Measurements from ENCODE around the gene ANXA3.
"Not testable (repeated sequence)": the region's sequence is repeated elsewhere in the genome, so short reads cannot be mapped to it uniquely, and the experiment has no call there.

Gene ANXA3

GRCh38 chr4:78591404-78591803, 39.8 kb downstream of the ANXA3 start:
- peak overlapping the region; percentile 48 for H3K27ac ChIP-seq (ENCODE audit: low read depth, low read length)
- peak overlapping the region in 1 of 5 donors; percentile 24 for H3K9ac ChIP-seq (ENCODE audit: low read length in 5 of 5)
- H3K27me3 ChIP-seq (ENCODE audit: control insufficient read depth in 5 of 5, insufficient read depth in 4 of 5, low read length in 5 of 5), result no peaks in the 10 kb centered on the region
- no peak overlapping the region for H3K4me3 ChIP-seq (ENCODE audit: low read depth in 1 of 5, low read length in 5 of 5)
- H3K9me3 ChIP-seq (ENCODE audit: control insufficient read depth in 5 of 5, low read length in 5 of 5), result no peaks in the 10 kb centered on the region
- peaks cover 0 to 7% (median 0%) of the 10 kb centered on the region in 5 donors for H3K4me1 ChIP-seq (ENCODE audit: control insufficient read depth in 5 of 5, insufficient read depth in 5 of 5, low read length in 5 of 5)
- peaks cover 0 to 7% (median 3%) of the 10 kb centered on the region in 5 donors for H3K36me3 ChIP-seq (ENCODE audit: control insufficient read depth in 5 of 5, insufficient read depth in 5 of 5, low read length in 5 of 5)

- Histone ChIP-seq H3K4me3 (ENCODE audit: low read depth in 1 of 5, low read length in 5 of 5) (no peak overlapping the region), H3K27me3 (ENCODE audit: control insufficient read depth in 5 of 5, insufficient read depth in 4 of 5, low read length in 5 of 5) (no peaks in the 10 kb centered on the region), H3K36me3 (ENCODE audit: control insufficient read depth in 5 of 5, insufficient read depth in 5 of 5, low read length in 5 of 5) (peaks cover 0 to 3% (median 0%) of the 10 kb centered on the region in 5 donors), H3K27ac (ENCODE audit: low read depth, low read length) (no peak overlapping the region), H3K9me3 (ENCODE audit: control insufficient read depth in 5 of 5, low read length in 5 of 5) (no peaks in the 10 kb centered on the region), H3K4me1 (ENCODE audit: control insufficient read depth in 5 of 5, insufficient read depth in 5 of 5, low read length in 5 of 5) (peaks cover 0 to 7% (median 0%) of the 10 kb centered on the region in 5 donors), H3K9ac (ENCODE audit: low read length in 5 of 5) (no peak overlapping the region)
These were observed 40.7 kb downstream of the ANXA3 start for GRCh38 chr4:78592088-78592783.

GRCh38 chr4:78596111-78596742, 44.7 kb downstream of the ANXA3 start:
- Histone ChIP-seq H3K9ac (ENCODE audit: low read length in 5 of 5) (no peak overlapping the region), H3K27ac (ENCODE audit: low read depth, low read length) (no peak overlapping the region), H3K4me1 (ENCODE audit: control insufficient read depth in 5 of 5, insufficient read depth in 5 of 5, low read length in 5 of 5) (peaks cover 0 to 2% (median 0%) of the 10 kb centered on the region in 5 donors), H3K4me3 (ENCODE audit: low read depth in 1 of 5, low read length in 5 of 5) (no peak overlapping the region), H3K36me3 (ENCODE audit: control insufficient read depth in 5 of 5, insufficient read depth in 5 of 5, low read length in 5 of 5) (peaks cover 0 to 3% (median 0%) of the 10 kb centered on the region in 5 donors), H3K9me3 (ENCODE audit: control insufficient read depth in 5 of 5, low read length in 5 of 5) (no peaks in the 10 kb centered on the region), H3K27me3 (ENCODE audit: control insufficient read depth in 5 of 5, insufficient read depth in 4 of 5, low read length in 5 of 5) (no peaks in the 10 kb centered on the region)

- H3K27ac ChIP-seq (ENCODE audit: low read depth, low read length); H3K27me3 ChIP-seq (ENCODE audit: control insufficient read depth in 5 of 5, insufficient read depth in 4 of 5, low read length in 5 of 5); H3K4me1 ChIP-seq (ENCODE audit: control insufficient read depth in 5 of 5, insufficient read depth in 5 of 5, low read length in 5 of 5); H3K9ac ChIP-seq (ENCODE audit: low read length in 5 of 5); H3K4me3 ChIP-seq (ENCODE audit: low read depth in 1 of 5, low read length in 5 of 5); H3K9me3 ChIP-seq (ENCODE audit: control insufficient read depth in 5 of 5, low read length in 5 of 5): not testable (repeated sequence)
- H3K36me3 ChIP-seq (ENCODE audit: control insufficient read depth in 5 of 5, insufficient read depth in 5 of 5, low read length in 5 of 5), result peaks cover 0 to 12% (median 6%) of the 10 kb centered on the region in 5 donors
These were observed 46.9 kb downstream of the ANXA3 start for GRCh38 chr4:78598431-78598830.

GRCh38 chr4:78599147-78599546, 47.6 kb downstream of the ANXA3 start:
- Histone ChIP-seq H3K27me3 (ENCODE audit: control insufficient read depth in 5 of 5, insufficient read depth in 4 of 5, low read length in 5 of 5) (no peaks in the 10 kb centered on the region), H3K36me3 (ENCODE audit: control insufficient read depth in 5 of 5, insufficient read depth in 5 of 5, low read length in 5 of 5) (peaks cover 0 to 17% (median 6%) of the 10 kb centered on the region in 5 donors), H3K4me1 (ENCODE audit: control insufficient read depth in 5 of 5, insufficient read depth in 5 of 5, low read length in 5 of 5) (no peaks in the 10 kb centered on the region), H3K4me3 (ENCODE audit: low read depth in 1 of 5, low read length in 5 of 5) (no peak overlapping the region), H3K27ac (ENCODE audit: low read depth, low read length) (no peak overlapping the region), H3K9me3 (ENCODE audit: control insufficient read depth in 5 of 5, low read length in 5 of 5) (no peaks in the 10 kb centered on the region), H3K9ac (ENCODE audit: low read length in 5 of 5) (no peak overlapping the region)

- Histone ChIP-seq H3K9ac (ENCODE audit: low read length in 5 of 5) (no peak overlapping the region), H3K4me1 (ENCODE audit: control insufficient read depth in 5 of 5, insufficient read depth in 5 of 5, low read length in 5 of 5) (no peaks in the 10 kb centered on the region), H3K27ac (ENCODE audit: low read depth, low read length) (no peak overlapping the region), H3K27me3 (ENCODE audit: control insufficient read depth in 5 of 5, insufficient read depth in 4 of 5, low read length in 5 of 5) (no peaks in the 10 kb centered on the region), H3K36me3 (ENCODE audit: control insufficient read depth in 5 of 5, insufficient read depth in 5 of 5, low read length in 5 of 5) (peaks cover 0 to 20% (median 6%) of the 10 kb centered on the region in 5 donors), H3K4me3 (ENCODE audit: low read depth in 1 of 5, low read length in 5 of 5) (no peak overlapping the region), H3K9me3 (ENCODE audit: control insufficient read depth in 5 of 5, low read length in 5 of 5) (no peaks in the 10 kb centered on the region)
These were observed 48.4 kb downstream of the ANXA3 start for GRCh38 chr4:78599931-78600375.

- Histone ChIP-seq H3K27me3 (ENCODE audit: control insufficient read depth in 5 of 5, insufficient read depth in 4 of 5, low read length in 5 of 5) (peaks cover 0 to 2% (median 0%) of the 10 kb centered on the region in 5 donors), H3K36me3 (ENCODE audit: control insufficient read depth in 5 of 5, insufficient read depth in 5 of 5, low read length in 5 of 5) (peaks cover 0 to 22% (median 6%) of the 10 kb centered on the region in 5 donors), H3K4me1 (ENCODE audit: control insufficient read depth in 5 of 5, insufficient read depth in 5 of 5, low read length in 5 of 5) (no peaks in the 10 kb centered on the region), H3K9me3 (ENCODE audit: control insufficient read depth in 5 of 5, low read length in 5 of 5) (no peaks in the 10 kb centered on the region), H3K4me3 (ENCODE audit: low read depth in 1 of 5, low read length in 5 of 5) (no peak overlapping the region), H3K9ac (ENCODE audit: low read length in 5 of 5) (no peak overlapping the region), H3K27ac (ENCODE audit: low read depth, low read length) (no peak overlapping the region)
These were observed 49.4 kb downstream of the ANXA3 start for GRCh38 chr4:78601013-78601412.

GRCh38 chr4:78602334-78602733, 50.8 kb downstream of the ANXA3 start:
- H3K4me3 ChIP-seq (ENCODE audit: low read depth in 1 of 5, low read length in 5 of 5), result no peak overlapping the region
- no peaks in the 10 kb centered on the region for H3K9me3 ChIP-seq (ENCODE audit: control insufficient read depth in 5 of 5, low read length in 5 of 5)
- H3K27me3 ChIP-seq (ENCODE audit: control insufficient read depth in 5 of 5, insufficient read depth in 4 of 5, low read length in 5 of 5), result peaks cover 0 to 3% (median 0%) of the 10 kb centered on the region in 5 donors
- peaks cover 0 to 30% (median 6%) of the 10 kb centered on the region in 5 donors for H3K36me3 ChIP-seq (ENCODE audit: control insufficient read depth in 5 of 5, insufficient read depth in 5 of 5, low read length in 5 of 5)
- H3K9ac ChIP-seq (ENCODE audit: low read length in 5 of 5), result no peak overlapping the region
- no peak overlapping the region for H3K27ac ChIP-seq (ENCODE audit: low read depth, low read length)
- no peaks in the 10 kb centered on the region for H3K4me1 ChIP-seq (ENCODE audit: control insufficient read depth in 5 of 5, insufficient read depth in 5 of 5, low read length in 5 of 5)

- Histone ChIP-seq H3K9ac (ENCODE audit: low read length in 5 of 5) (no peak overlapping the region), H3K9me3 (ENCODE audit: control insufficient read depth in 5 of 5, low read length in 5 of 5) (no peaks in the 10 kb centered on the region), H3K4me3 (ENCODE audit: low read depth in 1 of 5, low read length in 5 of 5) (no peak overlapping the region), H3K36me3 (ENCODE audit: control insufficient read depth in 5 of 5, insufficient read depth in 5 of 5, low read length in 5 of 5) (peaks cover 0 to 30% (median 6%) of the 10 kb centered on the region in 5 donors), H3K27ac (ENCODE audit: low read depth, low read length) (no peak overlapping the region), H3K27me3 (ENCODE audit: control insufficient read depth in 5 of 5, insufficient read depth in 4 of 5, low read length in 5 of 5) (peaks cover 0 to 3% (median 0%) of the 10 kb centered on the region in 5 donors), H3K4me1 (ENCODE audit: control insufficient read depth in 5 of 5, insufficient read depth in 5 of 5, low read length in 5 of 5) (no peaks in the 10 kb centered on the region)
These were observed 51.8 kb downstream of the ANXA3 start for GRCh38 chr4:78603384-78603783.

- Histone ChIP-seq H3K9ac (ENCODE audit: low read length in 5 of 5) (no peak overlapping the region), H3K4me3 (ENCODE audit: low read depth in 1 of 5, low read length in 5 of 5) (no peak overlapping the region), H3K27ac (ENCODE audit: low read depth, low read length) (no peak overlapping the region), H3K4me1 (ENCODE audit: control insufficient read depth in 5 of 5, insufficient read depth in 5 of 5, low read length in 5 of 5) (no peaks in the 10 kb centered on the region), H3K36me3 (ENCODE audit: control insufficient read depth in 5 of 5, insufficient read depth in 5 of 5, low read length in 5 of 5) (peaks cover 0 to 30% (median 3%) of the 10 kb centered on the region in 5 donors), H3K9me3 (ENCODE audit: control insufficient read depth in 5 of 5, low read length in 5 of 5) (no peaks in the 10 kb centered on the region), H3K27me3 (ENCODE audit: control insufficient read depth in 5 of 5, insufficient read depth in 4 of 5, low read length in 5 of 5) (peaks cover 0 to 3% (median 0%) of the 10 kb centered on the region in 5 donors)
These were observed 53.4 kb downstream of the ANXA3 start for GRCh38 chr4:78604988-78605387.
